HG03558 (cell line): Measurements from ENCODE around the gene ARSD.
"Not testable (repeated sequence)": the region's sequence is repeated elsewhere in the genome, so short reads cannot be mapped to it uniquely, and the experiment has no call there.

Experiments used
- ATAC-seq: cut with Tn5 transposase; IDR thresholded peaks from one replicate; pipeline ENCODE4 v1.9.1; 2021; ENCODE audit warnings: moderate number of reproducible peaks; ENCODE audit not compliant: unreplicated experiment; ENCODE audit errors: extremely low read depth

The ARSD gene

GRCh38 chrX:2934715-2935710, 5.9 kb upstream of the ARSD start:
- no peak for ATAC-seq

- ATAC-seq: no peak
These were observed 4.2 kb upstream of the ARSD start for GRCh38 chrX:2933125-2933900.

GRCh38 chrX:2931612-2932011, 2.5 kb upstream of the ARSD start:
- no peak for ATAC-seq

GRCh38 chrX:2931155-2931554, 2.0 kb upstream of the ARSD start:
- no peak for ATAC-seq

- ATAC-seq: no peak
These were observed 952 bp downstream of the ARSD start for GRCh38 chrX:2928191-2928582.

- ATAC-seq: no peak
These were observed 2.4 kb downstream of the ARSD start for GRCh38 chrX:2926664-2927275.

GRCh38 chrX:2926255-2926654, 2.9 kb downstream of the ARSD start:
- ATAC-seq: not testable (repeated sequence)

- no peak for ATAC-seq
These were observed 5.0 kb downstream of the ARSD start for GRCh38 chrX:2924151-2924550.

- no peak for ATAC-seq
These were observed 7.4 kb downstream of the ARSD start for GRCh38 chrX:2921750-2922149.

- ATAC-seq: no peak
These were observed 7.9 kb downstream of the ARSD start for GRCh38 chrX:2921193-2921592.

- ATAC-seq: no peak
These were observed 11.4 kb downstream of the ARSD start for GRCh38 chrX:2917767-2918166.

GRCh38 chrX:2913118-2913517, 16.0 kb downstream of the ARSD start:
- no peak for ATAC-seq

- ATAC-seq: no peak
These were observed 19.0 kb downstream of the ARSD start for GRCh38 chrX:2910109-2910508.

- no peak for ATAC-seq
These were observed 20.9 kb downstream of the ARSD start for GRCh38 chrX:2908125-2908685.

GRCh38 chrX:2907295-2907694, 21.8 kb downstream of the ARSD start:
- no peak for ATAC-seq

- no peak for ATAC-seq
These were observed 25.8 kb downstream of the ARSD start for GRCh38 chrX:2903366-2903765.

- no peak for ATAC-seq
These were observed 26.3 kb downstream of the ARSD start for GRCh38 chrX:2902841-2903240.

GRCh38 chrX:2901367-2902036, 27.6 kb downstream of the ARSD start:
- ATAC-seq: no peak

- ATAC-seq: no peak
These were observed 30.2 kb downstream of the ARSD start for GRCh38 chrX:2898846-2899512.
